Measurements from ENCODE around the gene KCNH5. TPM values are rescaled to one million over a fixed set of nuclear protein-coding genes. Genes with fewer than 3 reads are reported as not detected.

KCNH5 gene
- not detected in 2 replicates for total RNA-seq

GRCh38 chr14:63045234-63045611, at the start of gene KCNH5:
Gene KCNH5, minus strand, starts transcription at chr14:63045458. Its CDS starts 272 bp downstream, at chr14:63045186.

Other genes with a start within 250 kb of the KCNH5 start
- gene RHOJ, start 159.0 kb upstream of the KCNH5 start, total RNA-seq, result 0.21 TPM in 1 of 2 replicates, not detected in the other